ENCODE data around the gene CCDC83. TPM values are rescaled to one million over a fixed set of nuclear protein-coding genes. Genes with fewer than 3 reads are reported as not detected.

The CCDC83 gene
- total RNA-seq, 3 donors from 2014 or later (not counting 1 experiment from before 2014, with no cell fraction given) = 0.12 TPM; not detected in 2

- no peaks in the 10 kb centered on the region for H3K9me3 ChIP-seq (ENCODE audit: control insufficient read depth, insufficient read depth, low read length)
- DNase-seq = no peak
- WGBS (ENCODE audit: insufficient coverage) = 90% methylated on average over 6 of the region's 6 CpGs
- no peak overlapping the region for H3K4me3 Mint-ChIP-seq
- no peak overlapping the region for H3K4me3 ChIP-seq (ENCODE audit: low read length)
- H3K27me3 ChIP-seq (ENCODE audit: control insufficient read depth, insufficient read depth, low read length) = no peaks in the 10 kb centered on the region
- no peak for TF ChIP-seq CTCF (IDR thresholded peaks at IDR 0.05)
- H3K27ac Mint-ChIP-seq = no peak overlapping the region
- no peaks in the 10 kb centered on the region for H3K9me3 Mint-ChIP-seq
- no peaks in the 10 kb centered on the region for H3K4me1 Mint-ChIP-seq
- H3K27me3 Mint-ChIP-seq (ENCODE audit: low read depth in 2 of 2) = peaks cover 4 to 23% of the 10 kb centered on the region in 2 donors
- no peak overlapping the region for H3K27ac ChIP-seq (ENCODE audit: low read length)
- H3K4me1 ChIP-seq (ENCODE audit: control insufficient read depth, insufficient read depth, low read length) = no peaks in the 10 kb centered on the region
- H3K36me3 ChIP-seq (ENCODE audit: control insufficient read depth, insufficient read depth, low read length) = no peaks in the 10 kb centered on the region
- H3K36me3 Mint-ChIP-seq = no peaks in the 10 kb centered on the region
- no peak for ATAC-seq
- intact Hi-C loops (cut with micrococcal nuclease) = no loop called here
Observed at GRCh38 chr11:85914425-85914824, 59.2 kb downstream of the CCDC83 start.

- H3K4me3 Mint-ChIP-seq = no peak overlapping the region
- Histone ChIP-seq H3K36me3 (ENCODE audit: control insufficient read depth, insufficient read depth, low read length) (no peaks in the 10 kb centered on the region), H3K9me3 (ENCODE audit: control insufficient read depth, insufficient read depth, low read length) (no peaks in the 10 kb centered on the region), H3K27me3 (ENCODE audit: control insufficient read depth, insufficient read depth, low read length) (no peaks in the 10 kb centered on the region), H3K4me1 (ENCODE audit: control insufficient read depth, insufficient read depth, low read length) (no peaks in the 10 kb centered on the region), H3K27ac (ENCODE audit: low read length) (no peak overlapping the region), H3K4me3 (ENCODE audit: low read length) (no peak overlapping the region)
- DNase-seq (no peak), ATAC-seq (no peak)
- H3K36me3 Mint-ChIP-seq = no peaks in the 10 kb centered on the region
- H3K27ac Mint-ChIP-seq = no peak overlapping the region
- intact Hi-C loops (cut with micrococcal nuclease) = no loop called here
- H3K27me3 Mint-ChIP-seq (ENCODE audit: low read depth in 2 of 2) = peaks cover 4 to 16% of the 10 kb centered on the region in 2 donors
- no peaks in the 10 kb centered on the region for H3K4me1 Mint-ChIP-seq
- 80% methylated on average over 2 of the region's 4 CpGs for WGBS (ENCODE audit: insufficient coverage)
- TF ChIP-seq CTCF (IDR thresholded peaks at IDR 0.05) = no peak
- no peaks in the 10 kb centered on the region for H3K9me3 Mint-ChIP-seq
Observed at GRCh38 chr11:85918910-85919794, 64.0 kb downstream of the CCDC83 start.

GRCh38 chr11:85922367-85922766 lies 67.2 kb downstream of the CCDC83 start:
- 50% methylated on average over 1 of the region's 1 CpG for WGBS (ENCODE audit: insufficient coverage)
- no peak overlapping the region for H3K4me3 Mint-ChIP-seq
- no peaks in the 10 kb centered on the region for H3K4me1 Mint-ChIP-seq

More at GRCh38 chr11:85922367-85922766, 67.2 kb downstream of the CCDC83 start:
- no peak overlapping the region for H3K27ac ChIP-seq (ENCODE audit: low read length)
- peaks cover 7 to 18% of the 10 kb centered on the region in 2 donors for H3K27me3 Mint-ChIP-seq (ENCODE audit: low read depth in 2 of 2)
- no peaks in the 10 kb centered on the region for H3K9me3 Mint-ChIP-seq
- H3K36me3 Mint-ChIP-seq = no peaks in the 10 kb centered on the region
- no peaks in the 10 kb centered on the region for H3K27me3 ChIP-seq (ENCODE audit: control insufficient read depth, insufficient read depth, low read length)
- ATAC-seq (no peak), DNase-seq (no peak)
- H3K27ac Mint-ChIP-seq = no peak overlapping the region
- intact Hi-C loops (cut with micrococcal nuclease) = no loop called here
- H3K36me3 ChIP-seq (ENCODE audit: control insufficient read depth, insufficient read depth, low read length) = no peaks in the 10 kb centered on the region
- TF ChIP-seq CTCF (IDR thresholded peaks at IDR 0.05) = no peak
- no peaks in the 10 kb centered on the region for H3K9me3 ChIP-seq (ENCODE audit: control insufficient read depth, insufficient read depth, low read length)
- no peaks in the 10 kb centered on the region for H3K4me1 ChIP-seq (ENCODE audit: control insufficient read depth, insufficient read depth, low read length)
- H3K4me3 ChIP-seq (ENCODE audit: low read length) = no peak overlapping the region

Data from natural killer cell (primary cell).